ENCODE results near the gene PFKL. TPM values are rescaled to one million over a fixed set of nuclear protein-coding genes. Genes with fewer than 3 reads are reported as not detected.

PFKL gene
- 198 and 277 TPM in 2 replicates for total RNA-seq

DNA sequence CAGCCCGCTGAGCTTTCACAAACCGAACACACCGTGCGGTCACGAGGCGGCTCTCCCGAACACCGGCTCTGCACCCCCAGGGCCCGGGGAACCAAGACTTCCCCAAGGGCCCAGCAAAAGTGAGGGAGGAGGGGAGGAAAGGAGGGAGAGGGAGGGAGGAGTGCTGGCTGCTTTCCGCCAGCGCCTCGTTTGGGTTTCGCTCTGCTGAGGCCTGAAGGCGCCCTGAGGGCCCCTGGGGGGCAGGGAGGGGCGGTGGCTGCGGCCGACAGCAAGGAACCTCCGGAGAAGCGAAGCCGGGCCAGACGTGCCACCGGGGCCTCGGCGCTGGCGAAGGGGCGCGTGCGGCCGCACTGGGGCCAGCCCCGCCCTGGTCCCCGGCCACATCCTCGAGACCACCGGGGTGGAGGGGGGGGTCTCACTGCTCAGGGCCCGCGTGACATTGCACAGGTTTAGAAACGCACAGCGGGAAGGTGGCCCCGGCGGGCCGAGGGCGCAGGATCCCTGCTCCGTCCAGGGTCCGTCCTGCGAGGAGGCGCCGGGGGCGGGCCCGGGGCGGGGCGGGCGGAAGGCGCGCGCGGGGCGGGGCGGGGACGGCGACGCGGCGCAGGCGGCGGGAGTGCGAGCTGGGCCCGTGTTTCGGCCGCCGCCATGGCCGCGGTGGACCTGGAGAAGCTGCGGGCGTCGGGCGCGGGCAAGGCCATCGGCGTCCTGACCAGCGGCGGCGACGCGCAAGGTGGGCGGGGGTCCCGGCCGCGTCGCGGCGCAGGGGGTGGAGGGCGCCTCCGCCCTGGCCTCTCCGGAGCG lies at the start of gene PFKL:
Gene PFKL (plus strand): TSS at position 596 of the 804 bp plus-strand sequence. CDS start 53 bp downstream, at position 649.

DNA sequence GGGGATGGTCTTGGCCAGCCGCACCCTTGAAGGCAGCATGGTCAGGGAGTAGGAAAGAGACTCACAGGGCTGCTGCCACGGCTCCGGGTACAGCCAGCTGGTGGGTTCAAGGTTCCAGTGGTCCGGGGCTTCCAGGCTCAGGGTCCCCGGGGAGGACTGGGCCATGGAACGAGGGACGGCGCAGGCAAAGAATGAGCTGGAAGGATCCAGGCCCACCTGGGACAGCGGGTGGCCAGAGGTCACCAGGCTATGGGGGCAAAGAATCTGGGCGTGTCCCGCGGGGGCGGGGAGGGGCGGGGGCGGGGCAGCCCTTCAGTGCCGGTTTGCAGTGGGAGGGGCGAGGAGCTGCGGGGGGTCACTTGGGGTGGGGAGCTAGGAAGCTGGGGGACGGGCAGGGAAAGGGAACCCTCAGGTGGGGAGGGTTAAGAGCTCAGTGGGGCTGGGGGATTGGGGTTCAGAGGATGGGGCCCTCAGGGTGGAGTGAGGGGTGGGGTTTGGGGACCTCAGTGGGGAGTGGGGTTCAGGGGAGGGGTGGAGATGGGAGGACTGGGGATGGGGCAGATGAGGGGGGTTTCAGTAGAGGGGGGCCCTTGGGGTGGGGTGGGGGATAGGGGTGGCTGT lies 38.1 kb upstream of the PFKL start, which contains the start of gene DNMT3L:
Gene DNMT3L (minus strand): TSS at position 223 of the 621 bp plus-strand sequence. CDS start 638 bp downstream, outside the sequence.

DNA sequence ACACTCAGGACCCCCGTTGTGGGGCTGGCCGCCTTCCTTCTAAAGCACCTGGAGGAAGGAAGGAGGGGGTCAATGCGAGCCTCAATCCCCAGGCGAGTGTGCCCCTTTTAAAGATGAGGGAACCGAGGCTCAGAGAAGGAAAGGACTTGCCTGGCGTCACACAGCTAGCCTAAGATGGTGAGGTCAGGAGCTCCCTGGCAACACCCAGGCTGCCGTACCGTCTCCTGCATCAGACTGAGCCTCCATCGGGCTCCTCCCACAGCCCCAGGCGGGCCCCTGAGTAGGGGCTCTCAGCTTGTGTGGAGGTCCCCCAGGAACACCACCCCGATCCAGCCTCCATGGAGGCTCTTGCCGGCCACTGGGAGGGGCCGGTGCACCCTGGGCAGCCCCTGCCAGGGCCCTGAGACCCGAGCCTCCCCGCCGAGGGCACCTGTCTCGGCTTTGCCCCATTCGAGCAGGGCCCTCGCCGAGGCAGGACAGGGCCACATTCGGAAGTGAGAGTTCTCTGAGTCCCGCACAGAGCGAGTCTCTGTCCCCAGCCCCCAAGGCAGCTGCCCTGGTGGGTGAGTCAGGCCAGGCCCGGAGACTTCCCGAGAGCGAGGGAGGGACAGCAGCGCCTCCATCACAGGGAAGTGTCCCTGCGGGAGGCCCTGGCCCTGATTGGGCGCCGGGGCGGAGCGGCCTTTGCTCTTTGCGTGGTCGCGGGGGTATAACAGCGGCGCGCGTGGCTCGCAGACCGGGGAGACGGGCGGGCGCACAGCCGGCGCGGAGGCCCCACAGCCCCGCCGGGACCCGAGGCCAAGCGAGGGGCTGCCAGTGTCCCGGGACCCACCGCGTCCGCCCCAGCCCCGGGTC lies 14.5 kb upstream of the PFKL start, which contains the start of gene AIRE:
Gene AIRE (plus strand): TSS at position 739 of the 855 bp plus-strand sequence. CDS start 131 bp downstream, outside the sequence.

DNA sequence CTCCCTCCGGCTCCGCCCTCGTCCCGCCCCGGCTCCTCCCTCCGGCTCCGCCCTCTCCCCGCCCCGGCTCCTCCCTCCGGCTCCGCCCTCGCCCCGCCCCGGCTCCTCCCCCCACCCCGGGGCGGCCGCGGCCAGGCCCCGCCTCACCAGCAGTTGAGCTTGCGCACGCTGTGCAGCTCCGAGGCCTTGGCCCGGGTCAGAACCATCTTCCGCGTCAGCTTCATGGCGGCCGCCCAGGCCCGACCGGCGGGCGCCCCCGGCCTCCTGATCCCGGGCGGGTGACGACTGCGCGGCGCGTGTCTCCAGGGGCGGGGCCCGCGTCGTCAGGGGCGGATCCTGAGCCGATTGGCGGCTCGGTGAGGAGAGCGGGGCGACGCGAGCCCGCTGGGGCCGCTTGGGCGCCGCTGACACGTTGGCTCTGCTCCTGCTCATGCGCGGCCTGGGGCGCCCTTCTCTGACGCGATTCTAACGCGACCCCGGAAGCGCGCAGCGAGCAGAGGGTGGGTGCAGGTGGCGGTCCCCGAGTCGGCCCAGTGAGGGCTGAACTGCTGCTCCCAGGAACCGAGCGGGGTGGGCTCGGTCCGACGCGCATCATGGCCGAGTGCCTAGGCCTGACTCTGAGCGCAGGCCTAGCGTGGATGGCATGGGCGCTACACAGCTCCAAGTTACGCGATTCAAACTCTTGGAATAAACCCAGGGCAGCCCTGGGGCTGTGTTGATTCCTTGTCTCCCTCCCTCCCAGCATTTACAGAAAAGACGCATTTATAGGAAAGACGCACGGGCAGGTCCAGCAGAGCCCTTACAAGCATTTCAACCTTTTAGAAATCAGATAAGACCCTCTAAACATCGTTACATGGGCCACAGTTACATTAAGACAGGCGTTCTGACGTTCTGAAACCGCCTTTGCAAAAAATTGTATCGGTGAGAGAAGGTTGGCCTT lies 39.4 kb downstream of the PFKL start, which contains the start of gene CFAP410:
Gene CFAP410 (minus strand): TSS at position 420 of the 940 bp plus-strand sequence. CDS start 196 bp downstream, at position 224.

DNA sequence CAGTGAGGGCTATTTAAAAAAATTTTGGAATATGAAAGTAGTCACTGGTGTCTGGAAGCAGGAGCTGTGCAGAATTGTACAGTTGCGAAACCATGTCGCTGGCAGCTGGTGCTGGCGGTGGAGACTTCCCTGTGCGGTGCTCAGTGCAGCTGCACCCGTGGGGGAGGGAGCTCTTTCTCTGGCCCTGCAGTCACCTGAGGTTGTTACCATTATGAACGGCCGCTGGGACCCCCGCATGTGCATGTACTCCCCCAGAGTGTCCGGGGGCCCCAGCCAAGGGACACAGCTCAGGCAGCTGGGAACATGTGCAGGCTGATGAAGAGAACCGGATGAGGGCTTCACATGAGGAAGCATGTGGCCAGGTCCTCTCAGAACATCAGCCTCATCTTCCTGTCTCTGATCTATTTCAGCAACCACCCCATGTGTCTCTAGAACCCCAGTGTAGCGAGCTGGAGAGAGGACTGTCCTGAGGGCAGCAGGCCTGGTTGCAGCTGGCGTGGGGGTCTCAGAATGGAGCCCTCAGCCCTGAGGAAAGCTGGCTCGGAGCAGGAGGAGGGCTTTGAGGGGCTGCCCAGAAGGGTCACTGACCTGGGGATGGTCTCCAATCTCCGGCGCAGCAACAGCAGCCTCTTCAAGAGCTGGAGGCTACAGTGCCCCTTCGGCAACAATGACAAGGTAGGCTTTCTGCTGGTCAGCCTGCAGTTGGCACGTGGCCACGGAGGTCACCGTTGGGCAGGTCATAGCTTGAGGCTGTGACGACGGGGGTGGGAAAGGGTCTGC lies 53.5 kb downstream of the PFKL start, which contains the start of gene TRPM2:
Gene TRPM2 (plus strand): TSS at position 431 of the 780 bp plus-strand sequence. CDS start 80 bp downstream, at position 511.

Other genes with a start within 250 kb of the PFKL start
- 4.9 and 26.2 TPM in 2 replicates for gene PWP2, start 192.7 kb upstream of the PFKL start, total RNA-seq
- gene GATD3, start 166.4 kb upstream of the PFKL start, total RNA-seq = 9.5 and 31.5 TPM in 2 replicates
- 3.0 and 3.6 TPM in 2 replicates for gene ICOSLG, start 59.1 kb upstream of the PFKL start, total RNA-seq
- gene DNMT3L, start 38.2 kb upstream of the PFKL start, total RNA-seq = not detected in 2 replicates
- gene AIRE, start 14.2 kb upstream of the PFKL start, total RNA-seq = under 0.01 TPM in 2 replicates
- gene CFAP410, start 39.3 kb downstream of the PFKL start, total RNA-seq = 4.4 and 11.4 TPM in 2 replicates
- 0.33 and 1.1 TPM in 2 replicates for gene TRPM2, start 53.6 kb downstream of the PFKL start, total RNA-seq
- gene LRRC3, start 155.5 kb downstream of the PFKL start, total RNA-seq = 2.3 and 3.2 TPM in 2 replicates
- gene KRTAP10-1, start 240.1 kb downstream of the PFKL start, total RNA-seq = not detected in 2 replicates